ENCODE results near the gene HLA-DRA.
"Not testable (repeated sequence)": the region's sequence is repeated elsewhere in the genome, so short reads cannot be mapped to it uniquely, and the experiment has no call there.

Gene HLA-DRA

DNA sequence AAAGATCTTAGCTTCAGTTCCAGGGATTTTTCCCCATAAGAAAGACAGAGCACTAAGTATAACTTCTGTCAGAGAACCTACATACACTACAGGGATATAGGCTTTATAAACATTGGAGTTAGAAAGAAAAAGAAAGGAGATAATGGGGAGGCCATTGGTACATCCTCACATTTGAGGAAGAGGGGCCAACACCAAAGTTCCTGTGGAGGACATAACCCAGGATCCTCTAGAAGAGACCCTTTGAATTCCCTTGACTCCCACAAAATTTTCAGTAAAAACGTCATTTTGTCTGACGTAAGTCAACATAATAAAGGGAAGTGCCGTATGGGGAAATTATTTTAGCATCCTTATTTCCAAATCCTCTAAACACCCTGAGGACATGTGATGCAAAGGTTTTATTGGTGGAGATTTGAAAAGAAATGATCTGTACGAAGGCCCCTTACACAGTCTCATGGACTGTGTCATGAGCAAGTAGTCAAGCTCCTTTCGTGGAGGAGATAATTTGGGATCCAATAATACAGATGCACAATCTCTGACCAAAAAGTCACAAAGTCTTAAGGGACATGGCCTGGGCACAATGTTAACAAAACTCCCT, 33.2 kb downstream of the HLA-DRA start:
- intact Hi-C loops (cut with DNase I) = no loop called here

DNA sequence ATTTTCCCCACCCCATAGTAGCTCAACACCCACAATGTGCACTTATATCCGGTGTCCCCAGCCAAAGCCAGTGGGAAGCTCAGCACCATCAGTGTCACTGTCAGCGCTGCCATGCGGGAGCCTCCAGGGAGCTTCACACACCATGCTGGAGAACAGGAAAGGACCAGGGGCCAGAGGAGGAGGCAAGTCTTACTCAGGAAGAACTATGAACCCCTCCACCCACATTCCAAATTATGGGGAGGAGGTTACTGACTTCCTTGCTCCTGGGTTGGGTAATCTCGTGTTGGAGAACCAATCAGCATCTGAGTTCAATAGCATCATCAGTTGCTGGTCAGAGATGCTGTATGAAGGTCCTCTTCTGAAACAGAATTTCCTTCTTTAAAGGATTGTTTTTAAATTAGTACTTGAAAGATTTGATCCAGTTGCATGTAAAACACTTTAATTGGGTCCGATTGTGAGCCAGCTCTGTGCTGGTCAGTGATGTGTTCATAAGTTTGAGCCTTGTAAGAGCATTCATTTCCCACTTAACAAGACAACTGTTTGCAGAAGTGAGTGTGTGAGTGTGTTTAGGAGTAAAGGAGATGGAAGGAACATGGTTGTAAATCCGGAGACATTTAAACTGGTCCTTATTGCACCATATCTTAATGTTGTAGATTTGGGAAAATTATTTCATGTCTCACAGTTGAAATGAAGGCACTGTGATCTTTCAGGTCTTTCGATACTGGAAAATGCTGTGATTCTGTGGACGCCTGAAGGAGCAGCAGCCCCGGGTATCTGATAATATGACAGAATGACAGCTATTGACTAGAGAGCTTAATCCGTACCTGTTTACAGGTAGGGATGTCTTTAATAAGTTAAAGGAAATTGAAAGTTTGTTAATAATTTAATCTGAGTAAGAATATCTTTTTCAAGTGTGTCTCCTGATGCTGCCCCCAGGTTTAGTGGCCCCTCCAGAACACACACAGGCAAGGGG, 34.0 kb downstream of the HLA-DRA start:
- intact Hi-C loops (cut with DNase I); DNase-seq: not testable (repeated sequence)

More for the DNA sequence above, 33.2 kb downstream of the HLA-DRA start:
- no peak for DNase-seq

DNA sequence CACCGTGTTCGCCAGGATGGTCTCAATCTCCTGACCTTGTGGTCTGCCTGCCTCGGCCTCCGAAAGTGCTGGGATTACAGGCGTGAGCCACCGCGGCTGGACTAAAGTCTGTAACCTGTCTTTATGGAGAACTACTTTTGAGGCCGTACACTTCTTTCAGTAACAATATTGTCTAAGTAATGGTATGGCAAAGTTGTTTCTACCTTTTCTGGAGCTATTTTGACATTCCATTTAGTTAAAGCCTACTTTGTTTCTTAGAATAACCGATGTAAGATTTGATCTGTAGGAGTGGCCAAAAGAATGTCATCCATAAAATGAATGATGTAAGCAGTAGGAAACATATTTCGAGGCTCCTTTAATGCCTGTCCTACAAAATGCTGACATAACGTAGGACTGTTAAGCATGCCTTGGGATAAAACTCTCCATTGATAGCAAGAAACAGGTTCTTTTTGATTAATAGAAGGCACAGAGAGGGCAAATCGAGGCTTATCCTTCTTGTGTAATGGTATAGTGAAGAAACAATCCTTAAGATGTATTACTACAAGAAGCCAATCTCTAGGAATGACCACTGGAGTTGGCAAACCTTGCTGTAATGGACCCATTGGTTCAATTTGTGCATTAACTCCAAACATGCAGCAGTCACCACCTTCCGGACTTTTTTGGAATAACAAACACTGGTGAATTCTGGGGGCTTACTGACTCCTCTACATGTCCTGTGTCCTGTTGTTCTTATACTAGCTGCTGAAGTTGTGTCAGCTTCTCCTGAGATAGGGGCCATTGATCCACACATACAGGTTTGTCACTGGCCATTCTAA, 35.9 kb downstream of the HLA-DRA start:
- no peak for DNase-seq
- intact Hi-C loops (cut with DNase I) = no loop called here

DNA sequence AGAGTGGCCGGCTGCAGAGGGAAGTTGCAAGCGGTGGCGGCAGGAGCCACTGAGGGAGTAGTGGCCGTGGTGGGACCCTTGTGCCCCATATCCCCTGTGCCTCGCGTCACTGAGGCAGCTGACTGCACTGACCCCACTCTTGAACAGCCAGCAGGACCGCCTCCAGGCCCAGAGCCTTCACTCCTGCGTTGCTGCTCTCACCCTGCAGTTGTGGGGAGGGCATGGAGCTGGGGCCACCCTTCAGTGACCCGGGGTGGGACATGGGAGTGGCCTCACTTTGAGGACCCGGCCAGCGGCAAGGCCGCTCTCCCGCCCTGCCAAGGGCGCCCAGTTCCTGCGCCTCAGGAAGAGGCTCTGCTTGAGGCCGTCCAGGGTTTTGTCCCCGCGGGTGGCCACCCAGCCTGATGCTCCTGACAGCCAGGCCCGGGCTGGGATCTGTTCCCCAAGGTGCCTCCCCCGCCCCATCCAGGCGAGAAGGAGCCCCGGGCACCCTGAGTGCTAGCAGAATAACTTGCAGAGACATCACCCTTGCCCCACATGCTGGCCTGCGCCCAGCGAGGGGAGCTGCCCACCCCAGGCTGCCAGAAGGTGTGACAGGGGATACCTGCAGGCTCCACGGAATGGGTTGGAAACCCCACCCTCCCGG, 44.4 kb downstream of the HLA-DRA start:
- intact Hi-C loops (cut with DNase I) = loop anchor here (2.0 kb wide), 1 partner anchor 87 kb away; no protein-coding TSS in a partner anchor
- DNase-seq = peak in 3 of 10 donors; percentile 59 to 82 (median 64)

DNA sequence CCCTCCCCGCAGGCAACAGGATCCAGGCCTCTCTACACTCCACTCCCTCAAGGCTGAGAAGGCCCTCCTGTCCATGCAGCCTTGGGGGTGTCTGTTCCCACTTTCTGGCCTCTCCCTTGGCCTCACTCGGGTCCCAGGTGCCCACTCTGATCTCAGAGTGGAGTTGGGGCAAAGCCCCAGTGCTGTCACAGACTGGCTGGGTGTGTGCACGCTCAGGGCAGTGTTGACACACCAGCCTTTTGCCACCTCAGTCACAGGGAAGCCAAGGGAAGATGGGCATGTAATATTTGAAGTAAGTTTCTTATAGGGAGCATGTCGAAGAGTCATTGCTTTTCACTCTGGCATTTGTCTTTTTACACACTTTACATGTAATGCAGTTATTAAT, 44.9 kb downstream of the HLA-DRA start:
- intact Hi-C loops (cut with DNase I) = no loop called here
- peak in 2 of 10 donors; percentile 41 to 60 for DNase-seq

DNA sequence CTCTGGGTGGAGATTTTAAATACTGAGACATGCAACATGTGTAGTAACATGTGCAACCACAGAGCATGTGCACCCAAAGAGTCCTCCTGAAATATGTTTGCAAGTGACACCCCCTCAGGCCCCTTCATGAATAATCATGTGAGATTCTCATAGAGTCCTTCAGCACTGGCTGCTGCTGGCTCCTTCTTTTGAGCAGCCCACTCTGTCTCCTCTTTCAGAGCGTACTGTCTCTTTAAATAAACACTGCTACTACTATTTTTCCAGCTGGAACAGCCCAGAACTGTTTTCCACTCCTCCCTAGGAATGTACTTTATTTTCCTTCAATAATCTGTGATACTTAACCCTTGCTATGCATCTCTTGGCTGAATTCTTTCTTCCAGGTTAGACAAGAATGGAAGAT, 48.4 kb downstream of the HLA-DRA start:
- DNase-seq = no peak
- intact Hi-C loops (cut with DNase I) = no loop called here

DNA sequence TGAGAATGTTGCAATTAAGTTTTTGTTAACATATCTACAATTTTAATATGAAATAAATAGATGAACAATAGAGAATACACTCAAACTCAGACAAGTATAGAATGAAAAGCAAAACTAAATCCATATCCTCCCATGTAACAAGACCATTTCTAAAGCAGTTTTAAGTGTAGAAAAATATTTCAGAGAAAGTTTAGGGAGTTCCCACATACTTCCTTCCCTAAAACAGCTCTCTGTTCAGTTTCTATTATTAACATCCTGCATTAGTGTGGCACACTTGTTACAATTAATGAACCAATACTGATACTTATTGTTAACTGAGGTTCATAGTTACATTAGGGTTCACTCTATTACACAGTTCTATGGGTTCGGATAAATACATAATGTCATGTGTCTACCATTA, 52.0 kb downstream of the HLA-DRA start:
- intact Hi-C loops (cut with DNase I) = no loop called here
- no peak for DNase-seq

DNA sequence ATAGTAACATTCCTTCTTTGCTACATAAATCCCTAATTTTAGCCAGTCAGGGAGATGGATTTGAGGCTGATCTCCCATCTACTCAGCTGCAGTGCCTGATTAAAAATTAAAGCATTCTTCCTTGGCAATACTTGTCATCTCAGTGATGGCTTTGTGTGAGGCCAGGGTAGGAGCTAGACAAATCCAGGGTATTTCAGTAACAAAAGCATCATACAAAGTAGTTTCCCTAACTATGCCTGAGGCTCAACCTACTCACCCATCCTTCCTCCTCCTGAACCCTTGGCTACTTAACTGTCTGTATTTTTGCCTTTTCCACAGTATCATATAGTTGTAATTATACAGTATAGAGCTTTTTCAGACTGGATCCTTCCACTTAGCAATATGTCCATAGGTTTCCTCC, 52.7 kb downstream of the HLA-DRA start:
- no peak for DNase-seq
- intact Hi-C loops (cut with DNase I) = no loop called here

All from posterior cingulate gyrus (tissue), 11 donors.